ENCODE measurements around the gene PCDHGB6. TPM values are rescaled to one million over a fixed set of nuclear protein-coding genes. Genes with fewer than 3 reads are reported as not detected.
A peak's percentile ranks its signal among the peaks of the same experiment; 100 is the strongest.
"Not testable (repeated sequence)": the region's sequence is repeated elsewhere in the genome, so short reads cannot be mapped to it uniquely, and the experiment has no call there.

Gene PCDHGB6
- total RNA-seq, 1 experiment from 2014 or later, result 6.0 TPM

DNA sequence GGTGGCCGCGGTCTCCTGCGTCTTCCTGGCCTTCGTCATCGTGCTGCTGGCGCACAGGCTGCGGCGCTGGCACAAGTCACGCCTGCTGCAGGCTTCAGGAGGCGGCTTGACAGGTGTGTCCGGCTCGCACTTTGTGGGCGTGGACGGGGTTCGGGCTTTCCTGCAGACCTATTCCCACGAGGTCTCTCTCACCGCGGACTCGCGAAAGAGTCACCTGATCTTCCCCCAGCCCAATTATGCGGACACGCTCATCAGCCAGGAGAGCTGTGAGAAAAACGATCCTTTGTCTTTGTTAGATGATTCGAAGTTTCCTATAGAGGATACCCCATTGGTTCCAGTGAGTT is 7.4 kb downstream of the PCDHGB6 start:
- peaks cover 37% of the 10 kb centered on the region for H3K36me3 Mint-ChIP-seq

DNA sequence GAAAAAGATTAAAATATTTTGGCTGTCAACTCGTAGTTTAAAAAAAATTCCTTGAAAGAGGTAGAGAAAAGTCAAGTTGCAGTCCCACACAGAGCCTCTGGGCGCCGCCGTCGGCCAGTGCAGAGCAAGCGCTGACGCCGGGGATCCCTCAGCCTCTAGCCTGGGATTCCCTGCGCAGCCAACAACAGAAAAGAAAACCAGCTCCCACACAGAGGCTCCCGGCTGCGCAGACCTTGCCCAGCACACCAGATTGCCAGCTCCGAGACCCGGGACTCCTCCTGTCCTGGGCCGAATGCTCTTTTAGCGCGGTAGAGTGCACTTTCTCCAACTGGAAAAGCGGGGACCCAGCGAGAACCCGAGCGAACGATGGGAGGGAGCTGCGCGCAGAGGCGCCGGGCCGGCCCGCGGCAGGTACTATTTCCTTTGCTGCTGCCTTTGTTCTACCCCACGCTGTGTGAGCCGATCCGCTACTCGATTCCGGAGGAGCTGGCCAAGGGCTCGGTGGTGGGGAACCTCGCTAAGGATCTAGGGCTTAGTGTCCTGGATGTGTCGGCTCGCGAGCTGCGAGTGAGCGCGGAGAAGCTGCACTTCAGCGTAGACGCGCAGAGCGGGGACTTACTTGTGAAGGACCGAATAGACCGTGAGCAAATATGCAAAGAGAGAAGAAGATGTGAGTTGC is 9.8 kb downstream of the PCDHGB6 start, which contains the start of gene PCDHGB7:
Gene PCDHGB7, plus strand, starts transcription at position 184 of the 679 bp plus-strand sequence. Its CDS starts 183 bp downstream, at position 367.
- H3K9me3 Mint-ChIP-seq, result peaks cover 39% of the 10 kb centered on the region
- peak; percentile 79 for ATAC-seq

More for the DNA sequence above, 7.4 kb downstream of the PCDHGB6 start:
- ATAC-seq; DNase-seq (ENCODE audit: low spot score); H3K27ac Mint-ChIP-seq; POLR2A ChIA-PET: not testable (repeated sequence)
- CTCF ChIA-PET, result interaction anchor here (0.6 to 4.3 kb wide), 6 partner anchors 18 to 142 kb away, joined by 3 to 60 read pairs (median 4); partner anchors contain the start of genes PCDHGB5 and PCDHGC3
- Mint-ChIP-seq H3K4me3 (peak overlapping the region; percentile 16; the same call in 1 of the 2 replicates), H3K4me1 (peaks cover 30% of the 10 kb centered on the region), H3K27me3 (ENCODE audit: low read depth) (peaks cover 21% of the 10 kb centered on the region), H3K9me3 (peaks cover 23% of the 10 kb centered on the region)
- TF ChIP-seq, protein P1, sequence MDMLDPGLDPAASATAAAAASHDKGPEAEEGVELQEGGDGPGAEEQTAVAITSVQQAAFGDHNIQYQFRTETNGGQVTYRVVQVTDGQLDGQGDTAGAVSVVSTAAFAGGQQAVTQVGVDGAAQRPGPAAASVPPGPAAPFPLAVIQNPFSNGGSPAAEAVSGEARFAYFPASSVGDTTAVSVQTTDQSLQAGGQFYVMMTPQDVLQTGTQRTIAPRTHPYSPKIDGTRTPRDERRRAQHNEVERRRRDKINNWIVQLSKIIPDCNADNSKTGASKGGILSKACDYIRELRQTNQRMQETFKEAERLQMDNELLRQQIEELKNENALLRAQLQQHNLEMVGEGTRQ (CRISPR knock-in tag; IDR thresholded peaks at IDR 0.05), result peak; percentile 18; the same call in 1 of the 2 replicates

DNA sequence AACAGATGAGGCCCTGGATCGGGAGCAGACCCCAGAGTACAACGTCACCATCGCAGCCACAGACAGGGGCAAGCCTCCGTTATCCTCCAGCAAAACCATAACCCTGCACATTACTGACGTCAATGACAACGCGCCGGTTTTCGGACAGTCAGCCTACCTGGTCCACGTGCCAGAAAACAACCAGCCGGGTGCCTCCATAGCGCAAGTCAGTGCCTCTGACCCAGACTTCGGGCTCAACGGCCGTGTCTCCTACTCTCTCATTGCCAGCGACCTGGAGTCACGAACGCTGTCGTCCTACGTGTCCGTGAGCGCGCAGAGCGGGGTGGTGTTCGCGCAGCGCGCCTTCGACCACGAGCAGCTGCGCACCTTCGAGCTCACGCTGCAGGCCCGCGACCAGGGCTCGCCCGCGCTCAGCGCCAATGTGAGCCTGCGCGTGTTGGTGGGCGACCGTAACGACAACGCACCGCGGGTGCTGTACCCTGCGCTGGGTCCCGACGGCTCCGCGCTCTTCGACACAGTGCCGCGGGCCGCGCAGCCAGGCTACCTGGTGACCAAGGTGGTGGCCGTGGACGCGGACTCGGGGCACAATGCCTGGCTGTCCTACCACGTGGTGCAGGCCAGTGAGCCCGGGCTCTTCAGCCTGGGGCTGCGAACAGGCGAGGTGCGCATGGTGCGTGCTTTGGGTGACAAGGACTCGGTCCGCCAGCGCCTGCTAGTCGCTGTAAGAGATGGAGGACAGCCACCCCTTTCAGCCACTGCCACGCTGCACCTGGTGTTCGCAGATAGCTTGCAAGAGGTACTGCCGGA is 11.5 kb downstream of the PCDHGB6 start:
- TF ChIP-seq, protein P2, sequence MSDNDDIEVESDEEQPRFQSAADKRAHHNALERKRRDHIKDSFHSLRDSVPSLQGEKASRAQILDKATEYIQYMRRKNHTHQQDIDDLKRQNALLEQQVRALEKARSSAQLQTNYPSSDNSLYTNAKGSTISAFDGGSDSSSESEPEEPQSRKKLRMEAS (CRISPR knock-in tag; IDR thresholded peaks at IDR 0.05), result no peak
- no peak overlapping the region for H3K27ac Mint-ChIP-seq
- H3K27me3 Mint-ChIP-seq (ENCODE audit: low read depth), result peaks cover 17% of the 10 kb centered on the region
- ATAC-seq (no peak), DNase-seq (ENCODE audit: low spot score) (no peak)
- ChIA-PET CTCF (interaction anchor here (0.6 to 3.6 kb wide), 15 partner anchors 11 to 145 kb away, joined by 4 to 131 read pairs (median 14); partner anchors contain the start of genes PCDHGA12, PCDHGA9 and PCDHGC3), POLR2A (interaction anchor here (1.4 kb wide), 1 partner anchor 145 kb away, joined by 4 read pairs; no protein-coding TSS in a partner anchor)
- H3K9me3 Mint-ChIP-seq, result peaks cover 36% of the 10 kb centered on the region
- H3K4me1 Mint-ChIP-seq, result peaks cover 34% of the 10 kb centered on the region
- H3K36me3 Mint-ChIP-seq, result peaks cover 61% of the 10 kb centered on the region
- H3K4me3 Mint-ChIP-seq, result peak overlapping the region; percentile 91

More for the DNA sequence above, 9.8 kb downstream of the PCDHGB6 start, which contains the start of gene PCDHGB7:
- peaks cover 58% of the 10 kb centered on the region for H3K36me3 Mint-ChIP-seq
- POLR2A ChIA-PET, result interaction anchor here (0.5 to 1.2 kb wide), 5 partner anchors 10 to 436 kb away, joined by 3 to 6 read pairs (median 5); partner anchors contain the start of genes PCDHB15 and PCDHGB6
- DNase-seq (ENCODE audit: low spot score), result peak; percentile 89
- H3K4me3 Mint-ChIP-seq, result peak within 1 kb of the TSS; percentile 91
- TF ChIP-seq ETV6 (CRISPR knock-in tag; IDR thresholded peaks at IDR 0.05) (0 out of 2 replicates have a peak, but pooled peaks have one; percentile 23), CREM (CRISPR knock-in tag; IDR thresholded peaks at IDR 0.05) (0 out of 2 replicates have a peak, but pooled peaks have one; percentile 13), FOXP1 (CRISPR knock-in tag; IDR thresholded peaks at IDR 0.05; ENCODE audit: borderline replicate concordance) (0 out of 2 replicates have a peak, but pooled peaks have one; percentile 25)
- TF ChIP-seq, protein P3, sequence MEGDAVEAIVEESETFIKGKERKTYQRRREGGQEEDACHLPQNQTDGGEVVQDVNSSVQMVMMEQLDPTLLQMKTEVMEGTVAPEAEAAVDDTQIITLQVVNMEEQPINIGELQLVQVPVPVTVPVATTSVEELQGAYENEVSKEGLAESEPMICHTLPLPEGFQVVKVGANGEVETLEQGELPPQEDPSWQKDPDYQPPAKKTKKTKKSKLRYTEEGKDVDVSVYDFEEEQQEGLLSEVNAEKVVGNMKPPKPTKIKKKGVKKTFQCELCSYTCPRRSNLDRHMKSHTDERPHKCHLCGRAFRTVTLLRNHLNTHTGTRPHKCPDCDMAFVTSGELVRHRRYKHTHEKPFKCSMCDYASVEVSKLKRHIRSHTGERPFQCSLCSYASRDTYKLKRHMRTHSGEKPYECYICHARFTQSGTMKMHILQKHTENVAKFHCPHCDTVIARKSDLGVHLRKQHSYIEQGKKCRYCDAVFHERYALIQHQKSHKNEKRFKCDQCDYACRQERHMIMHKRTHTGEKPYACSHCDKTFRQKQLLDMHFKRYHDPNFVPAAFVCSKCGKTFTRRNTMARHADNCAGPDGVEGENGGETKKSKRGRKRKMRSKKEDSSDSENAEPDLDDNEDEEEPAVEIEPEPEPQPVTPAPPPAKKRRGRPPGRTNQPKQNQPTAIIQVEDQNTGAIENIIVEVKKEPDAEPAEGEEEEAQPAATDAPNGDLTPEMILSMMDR (IDR thresholded peaks at IDR 0.05), result peak; percentile 70; the same call in 1 of the 2 replicates
- TF ChIP-seq, protein P4, sequence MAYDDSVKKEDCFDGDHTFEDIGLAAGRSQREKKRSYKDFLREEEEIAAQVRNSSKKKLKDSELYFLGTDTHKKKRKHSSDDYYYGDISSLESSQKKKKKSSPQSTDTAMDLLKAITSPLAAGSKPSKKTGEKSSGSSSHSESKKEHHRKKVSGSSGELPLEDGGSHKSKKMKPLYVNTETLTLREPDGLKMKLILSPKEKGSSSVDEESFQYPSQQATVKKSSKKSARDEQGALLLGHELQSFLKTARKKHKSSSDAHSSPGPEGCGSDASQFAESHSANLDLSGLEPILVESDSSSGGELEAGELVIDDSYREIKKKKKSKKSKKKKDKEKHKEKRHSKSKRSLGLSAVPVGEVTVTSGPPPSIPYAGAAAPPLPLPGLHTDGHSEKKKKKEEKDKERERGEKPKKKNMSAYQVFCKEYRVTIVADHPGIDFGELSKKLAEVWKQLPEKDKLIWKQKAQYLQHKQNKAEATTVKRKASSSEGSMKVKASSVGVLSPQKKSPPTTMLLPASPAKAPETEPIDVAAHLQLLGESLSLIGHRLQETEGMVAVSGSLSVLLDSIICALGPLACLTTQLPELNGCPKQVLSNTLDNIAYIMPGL (CRISPR knock-in tag; IDR thresholded peaks at IDR 0.05), result peak; percentile 80
- peaks cover 38% of the 10 kb centered on the region for H3K4me1 Mint-ChIP-seq
- peak within 1 kb of the TSS; percentile 46 for H3K27ac Mint-ChIP-seq
- CTCF ChIA-PET, result interaction anchor here (0.6 to 3.4 kb wide), 52 partner anchors 9 to 282 kb away, joined by 3 to 69 read pairs (median 6); partner anchors contain the start of genes PCDHB14, PCDHB15, PCDHB16 and PCDHB5
- peaks cover 21% of the 10 kb centered on the region for H3K27me3 Mint-ChIP-seq (ENCODE audit: low read depth)

DNA sequence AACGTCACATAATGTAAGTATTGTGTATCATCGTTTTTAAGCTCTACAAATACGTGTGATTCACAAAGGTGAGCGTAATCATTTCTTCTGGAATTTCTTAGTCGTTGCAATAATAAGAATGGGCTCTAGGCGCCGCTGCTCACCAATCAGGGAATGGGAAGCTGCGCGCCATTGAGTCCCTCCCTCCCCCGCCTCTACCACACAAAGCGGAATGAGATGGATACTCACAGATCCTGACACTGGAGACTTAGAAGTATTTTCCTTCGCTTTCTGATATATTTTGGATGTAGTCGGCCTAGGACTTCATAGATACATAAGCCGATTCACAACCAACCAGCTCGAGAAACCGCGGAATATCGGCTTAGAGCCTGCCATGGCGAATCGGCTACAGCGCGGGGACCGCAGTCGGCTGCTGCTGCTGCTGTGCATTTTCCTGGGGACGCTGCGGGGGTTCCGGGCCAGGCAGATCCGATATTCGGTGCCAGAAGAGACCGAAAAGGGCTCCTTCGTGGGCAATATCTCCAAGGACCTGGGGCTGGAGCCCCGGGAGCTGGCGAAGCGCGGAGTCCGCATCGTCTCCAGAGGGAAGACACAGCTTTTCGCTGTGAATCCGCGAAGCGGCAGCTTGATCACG is 13.2 kb downstream of the PCDHGB6 start, which contains the start of gene PCDHGA11:
Gene PCDHGA11, plus strand, starts transcription at position 197 of the 634 bp plus-strand sequence. Its CDS starts 177 bp downstream, at position 374.
- peaks cover 26% of the 10 kb centered on the region for H3K4me1 Mint-ChIP-seq
- peak within 1 kb of the TSS; percentile 81 for H3K4me3 Mint-ChIP-seq
- peaks cover 14% of the 10 kb centered on the region for H3K27me3 Mint-ChIP-seq (ENCODE audit: low read depth)
- TF ChIP-seq, protein P3 (IDR thresholded peaks at IDR 0.05), result peak; percentile 68
- TF ChIP-seq, protein P5, sequence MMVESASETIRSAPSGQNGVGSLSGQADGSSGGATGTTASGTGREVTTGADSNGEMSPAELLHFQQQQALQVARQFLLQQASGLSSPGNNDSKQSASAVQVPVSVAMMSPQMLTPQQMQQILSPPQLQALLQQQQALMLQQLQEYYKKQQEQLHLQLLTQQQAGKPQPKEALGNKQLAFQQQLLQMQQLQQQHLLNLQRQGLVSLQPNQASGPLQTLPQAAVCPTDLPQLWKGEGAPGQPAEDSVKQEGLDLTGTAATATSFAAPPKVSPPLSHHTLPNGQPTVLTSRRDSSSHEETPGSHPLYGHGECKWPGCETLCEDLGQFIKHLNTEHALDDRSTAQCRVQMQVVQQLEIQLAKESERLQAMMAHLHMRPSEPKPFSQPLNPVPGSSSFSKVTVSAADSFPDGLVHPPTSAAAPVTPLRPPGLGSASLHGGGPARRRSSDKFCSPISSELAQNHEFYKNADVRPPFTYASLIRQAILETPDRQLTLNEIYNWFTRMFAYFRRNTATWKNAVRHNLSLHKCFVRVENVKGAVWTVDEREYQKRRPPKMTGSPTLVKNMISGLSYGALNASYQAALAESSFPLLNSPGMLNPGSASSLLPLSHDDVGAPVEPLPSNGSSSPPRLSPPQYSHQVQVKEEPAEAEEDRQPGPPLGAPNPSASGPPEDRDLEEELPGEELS (CRISPR knock-in tag; IDR thresholded peaks at IDR 0.05), result no peak
- DNase-seq (ENCODE audit: low spot score) (peak; percentile 77), ATAC-seq (peak; percentile 52)
- POLR2A ChIA-PET, result interaction anchor here (0.8 to 1.4 kb wide), 4 partner anchors 88 to 143 kb away, joined by 3 to 4 read pairs (median 3); no protein-coding TSS in a partner anchor
- peaks cover 61% of the 10 kb centered on the region for H3K36me3 Mint-ChIP-seq
- CTCF ChIA-PET, result interaction anchor here (0.6 to 3.6 kb wide), 50 partner anchors 8 to 326 kb away, joined by 3 to 131 read pairs (median 6); partner anchors contain the start of genes DIAPH1, PCDHB10, PCDHB11 and PCDHB14
- H3K9me3 Mint-ChIP-seq, result peaks cover 35% of the 10 kb centered on the region
- peak within 1 kb of the TSS; percentile 47 for H3K27ac Mint-ChIP-seq

All from WTC11 (cell line).